HG02642 (cell line): ENCODE data around the gene IMP3.
"Not testable (repeated sequence)": the region's sequence is repeated elsewhere in the genome, so short reads cannot be mapped to it uniquely, and the experiment has no call there.

ENCODE experiments used
- ATAC-seq: cut with Tn5 transposase; IDR thresholded peaks from one replicate; pipeline ENCODE4 v1.9.1; 2021; ENCODE audit warnings: mild to moderate bottlenecking; ENCODE audit not compliant: unreplicated experiment, poor library complexity

Gene IMP3

DNA sequence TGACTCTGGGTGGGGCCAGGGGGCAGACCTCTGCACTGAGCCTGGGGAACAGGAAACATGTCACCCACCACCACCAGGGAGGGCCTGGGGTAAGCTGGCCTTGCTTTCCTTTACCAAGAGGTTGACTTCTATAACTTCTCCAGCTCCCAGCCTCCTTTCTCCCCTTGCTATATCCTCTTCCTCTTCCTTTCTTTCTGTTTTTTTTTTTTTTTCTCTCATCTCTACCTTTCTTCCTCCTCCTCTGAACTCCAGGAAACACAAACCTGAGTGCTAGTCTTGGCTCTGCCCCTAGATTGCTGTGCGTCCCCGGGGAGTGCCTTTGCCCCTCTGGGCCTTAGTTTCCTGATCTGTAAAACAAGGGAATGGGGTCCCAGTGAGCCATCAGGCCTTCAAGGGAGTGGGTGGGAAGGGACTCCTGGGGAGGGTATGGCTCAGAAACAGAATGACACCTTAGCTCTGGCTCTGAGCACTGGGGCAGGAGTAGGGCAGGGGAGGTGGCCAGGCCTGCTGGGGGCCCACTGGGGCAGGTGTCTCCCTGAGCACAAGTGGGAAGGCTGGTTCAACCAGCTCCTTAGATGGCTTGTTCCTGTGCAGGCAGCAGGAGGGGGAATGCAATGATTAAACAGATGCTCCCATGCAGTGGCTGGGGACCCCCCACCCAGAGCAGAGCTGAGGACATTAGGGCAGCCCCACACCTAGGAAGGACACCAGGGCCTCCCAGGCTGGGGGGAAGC, 12.0 kb upstream of the IMP3 start:
- no peak for ATAC-seq

DNA sequence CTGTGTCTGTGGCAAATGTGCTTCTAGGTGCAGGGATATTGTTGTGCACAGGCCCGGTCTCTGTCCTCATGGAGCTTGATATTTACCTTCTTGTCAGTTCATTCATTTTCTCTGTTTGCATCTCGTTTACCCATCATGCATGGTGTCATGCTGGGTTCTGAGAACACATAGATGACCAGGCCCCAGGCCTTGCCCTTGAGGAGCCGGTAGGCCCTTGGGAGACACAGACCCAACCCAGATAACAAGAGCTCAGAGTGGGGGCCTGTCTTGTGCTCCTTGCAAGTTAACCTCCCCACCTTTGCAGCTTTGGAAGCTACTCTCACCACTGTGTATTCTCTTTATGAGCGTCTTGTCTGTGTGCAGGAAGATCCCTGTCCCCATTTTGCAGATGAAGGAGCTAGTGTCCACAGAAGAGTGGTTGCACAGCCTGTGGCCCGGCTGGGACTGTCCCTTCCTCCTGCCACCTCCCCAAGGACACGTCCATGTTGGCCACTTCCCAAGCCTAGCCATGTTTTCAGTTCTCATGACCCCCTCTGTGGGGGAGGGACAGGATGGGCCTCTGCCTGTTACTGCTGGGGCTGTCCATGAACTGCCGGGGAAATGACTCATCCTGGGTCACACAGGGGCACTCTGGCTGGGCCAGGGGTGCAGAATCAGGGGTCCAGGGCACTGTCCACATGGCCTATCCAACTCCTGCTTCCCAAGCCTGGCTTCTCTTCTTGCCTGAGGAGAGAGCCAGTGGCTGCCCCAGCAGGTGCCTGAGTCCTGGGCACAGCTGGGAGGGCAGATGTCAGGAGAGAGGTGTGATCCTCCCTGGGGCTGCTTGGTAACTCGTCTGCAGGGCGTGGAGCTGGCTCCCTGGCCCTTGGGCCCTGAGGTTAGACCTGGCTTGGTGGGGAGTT, 11.1 kb upstream of the IMP3 start:
- ATAC-seq: no peak

DNA sequence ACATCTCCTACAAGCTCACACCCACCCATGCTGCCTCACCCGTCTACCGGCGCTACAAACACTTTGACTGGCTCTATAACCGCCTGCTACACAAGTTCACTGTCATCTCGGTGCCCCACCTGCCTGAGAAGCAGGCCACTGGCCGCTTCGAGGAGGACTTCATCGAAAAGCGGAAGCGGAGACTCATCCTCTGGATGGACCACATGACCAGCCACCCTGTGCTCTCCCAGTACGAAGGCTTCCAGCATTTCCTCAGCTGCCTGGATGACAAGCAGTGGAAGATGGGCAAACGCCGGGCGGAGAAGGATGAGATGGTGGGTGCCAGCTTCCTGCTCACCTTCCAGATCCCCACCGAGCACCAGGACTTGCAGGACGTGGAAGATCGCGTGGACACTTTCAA, 9.8 kb upstream of the IMP3 start:
- no peak for ATAC-seq

DNA sequence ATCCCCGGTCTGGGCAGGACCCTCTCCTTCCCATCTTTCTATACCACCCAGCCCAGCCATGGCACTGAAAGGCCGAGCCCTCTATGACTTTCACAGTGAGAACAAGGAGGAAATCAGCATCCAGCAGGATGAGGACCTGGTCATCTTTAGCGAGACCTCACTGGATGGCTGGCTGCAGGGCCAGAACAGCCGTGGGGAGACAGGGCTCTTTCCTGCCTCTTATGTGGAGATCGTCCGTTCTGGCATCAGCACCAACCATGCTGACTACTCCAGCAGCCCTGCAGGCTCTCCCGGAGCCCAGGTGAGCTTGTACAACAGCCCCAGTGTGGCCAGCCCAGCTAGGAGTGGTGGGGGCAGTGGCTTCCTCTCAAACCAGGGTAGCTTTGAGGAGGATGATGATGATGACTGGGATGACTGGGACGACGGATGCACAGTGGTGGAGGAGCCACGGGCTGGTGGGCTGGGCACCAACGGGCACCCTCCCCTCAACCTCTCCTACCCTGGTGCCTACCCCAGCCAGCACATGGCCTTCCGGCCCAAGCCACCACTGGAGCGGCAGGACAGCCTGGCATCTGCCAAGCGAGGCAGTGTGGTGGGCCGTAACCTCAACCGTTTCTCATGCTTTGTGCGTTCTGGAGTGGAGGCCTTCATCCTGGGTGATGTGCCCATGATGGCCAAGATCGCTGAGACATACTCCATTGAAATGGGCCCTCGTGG, 9.2 kb upstream of the IMP3 start:
- ATAC-seq: no peak

DNA sequence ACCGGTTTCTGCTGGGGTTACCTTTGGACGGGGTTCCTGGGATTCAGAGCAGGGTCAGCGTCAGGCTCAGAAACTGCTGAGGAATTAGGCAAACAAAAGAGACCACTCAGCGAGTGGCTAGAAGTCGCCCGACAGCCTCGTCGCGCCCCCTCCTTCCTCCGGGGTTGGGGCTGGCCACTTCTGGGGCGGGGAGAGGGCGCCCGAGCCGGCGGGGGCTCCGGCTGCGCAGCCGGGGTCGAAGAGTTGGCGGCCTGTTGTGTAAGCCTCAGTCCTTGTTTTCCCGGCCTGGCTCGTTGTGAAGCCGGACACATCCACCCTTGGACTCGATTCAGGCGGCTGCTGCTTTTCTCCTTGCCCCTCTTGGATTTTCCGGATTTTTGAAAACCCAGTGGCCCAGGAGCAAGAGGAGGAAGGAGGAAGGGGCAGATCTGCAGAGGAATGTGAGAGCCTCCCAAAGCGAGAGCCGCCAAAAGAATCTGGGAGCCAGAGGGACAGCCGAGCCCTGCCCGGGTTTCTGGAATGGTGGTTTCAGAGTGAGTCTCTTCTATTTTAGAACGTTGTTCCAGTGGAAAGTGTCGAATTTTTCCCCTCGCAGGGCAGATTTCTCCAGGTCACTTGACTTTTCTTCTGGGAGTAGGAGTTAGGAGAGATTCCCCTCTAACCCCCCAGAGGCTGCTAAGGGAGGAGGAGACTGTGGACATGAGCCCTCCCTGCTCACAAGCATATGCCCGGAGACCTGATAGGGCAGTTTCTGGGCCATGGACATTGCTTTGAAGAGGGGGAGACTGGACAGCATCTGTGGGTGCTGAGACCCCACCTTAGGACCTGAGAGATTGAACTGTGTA, 8.4 kb upstream of the IMP3 start:
- ATAC-seq: no peak

DNA sequence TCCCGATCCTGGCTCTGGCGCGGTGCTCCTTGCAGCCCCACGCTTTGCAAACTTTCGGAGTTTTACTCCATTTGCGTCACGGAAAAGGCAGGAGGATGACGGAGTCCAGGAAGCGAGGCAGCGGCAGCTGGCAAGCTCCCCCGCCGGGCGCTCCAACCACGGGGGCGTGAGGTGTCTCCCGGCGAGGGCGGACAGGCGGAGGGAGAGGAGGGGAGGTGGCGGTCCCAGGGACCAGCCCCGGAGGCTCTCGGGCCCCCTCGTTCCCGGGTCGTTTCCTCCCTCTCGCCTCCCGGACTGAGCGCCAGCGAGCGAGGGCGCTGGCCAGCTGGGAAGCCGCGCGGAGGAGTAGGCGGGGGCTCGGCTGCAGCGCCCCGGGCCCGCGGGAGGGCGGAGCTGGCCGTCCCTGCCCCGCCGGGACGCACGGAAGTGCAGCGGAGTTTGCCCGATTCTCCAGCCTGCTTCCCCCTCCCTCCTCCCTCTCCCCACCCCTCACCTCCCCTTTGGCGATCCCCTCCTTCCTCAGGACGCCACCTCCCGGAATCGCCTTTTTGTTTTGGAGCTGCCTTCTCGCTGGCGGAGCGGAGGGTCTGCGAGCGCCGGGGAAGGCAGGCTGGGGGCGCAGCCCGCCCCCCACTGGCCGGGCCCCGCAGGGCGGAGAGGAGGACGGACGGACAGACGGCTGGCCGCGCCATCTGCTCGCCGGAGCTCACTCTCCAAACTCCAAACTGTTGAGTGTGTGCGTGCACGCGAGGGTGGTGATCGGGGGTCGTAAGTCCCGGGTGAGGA, 7.5 kb upstream of the IMP3 start, which contains the start of gene SNX33:
Gene SNX33 (plus strand): TSS at position 543 of the 786 bp plus-strand sequence. CDS start 1,191 bp downstream, outside the sequence.
- ATAC-seq: peak; percentile 43

DNA sequence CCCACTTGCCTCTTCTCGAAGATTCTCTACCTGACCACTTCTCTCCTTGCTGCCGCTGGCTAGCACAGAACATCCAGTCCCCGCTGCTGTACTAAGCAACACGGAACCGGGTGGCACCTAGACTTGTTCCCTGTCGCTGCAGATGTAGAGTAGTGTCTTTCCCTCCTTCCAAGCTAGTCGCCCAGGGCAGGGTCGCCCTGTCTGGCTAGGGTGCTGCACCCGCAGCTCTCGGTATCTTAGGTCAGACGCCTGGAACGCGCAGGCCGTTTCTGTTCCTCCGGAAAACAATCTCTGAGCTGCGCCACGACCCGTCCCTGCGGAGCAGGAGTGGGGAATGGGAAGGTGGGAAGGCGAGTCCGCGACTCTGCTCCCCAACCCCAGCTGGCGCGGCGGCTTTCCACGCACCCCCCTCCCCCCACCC, 6.9 kb upstream of the IMP3 start:
- ATAC-seq: no peak

DNA sequence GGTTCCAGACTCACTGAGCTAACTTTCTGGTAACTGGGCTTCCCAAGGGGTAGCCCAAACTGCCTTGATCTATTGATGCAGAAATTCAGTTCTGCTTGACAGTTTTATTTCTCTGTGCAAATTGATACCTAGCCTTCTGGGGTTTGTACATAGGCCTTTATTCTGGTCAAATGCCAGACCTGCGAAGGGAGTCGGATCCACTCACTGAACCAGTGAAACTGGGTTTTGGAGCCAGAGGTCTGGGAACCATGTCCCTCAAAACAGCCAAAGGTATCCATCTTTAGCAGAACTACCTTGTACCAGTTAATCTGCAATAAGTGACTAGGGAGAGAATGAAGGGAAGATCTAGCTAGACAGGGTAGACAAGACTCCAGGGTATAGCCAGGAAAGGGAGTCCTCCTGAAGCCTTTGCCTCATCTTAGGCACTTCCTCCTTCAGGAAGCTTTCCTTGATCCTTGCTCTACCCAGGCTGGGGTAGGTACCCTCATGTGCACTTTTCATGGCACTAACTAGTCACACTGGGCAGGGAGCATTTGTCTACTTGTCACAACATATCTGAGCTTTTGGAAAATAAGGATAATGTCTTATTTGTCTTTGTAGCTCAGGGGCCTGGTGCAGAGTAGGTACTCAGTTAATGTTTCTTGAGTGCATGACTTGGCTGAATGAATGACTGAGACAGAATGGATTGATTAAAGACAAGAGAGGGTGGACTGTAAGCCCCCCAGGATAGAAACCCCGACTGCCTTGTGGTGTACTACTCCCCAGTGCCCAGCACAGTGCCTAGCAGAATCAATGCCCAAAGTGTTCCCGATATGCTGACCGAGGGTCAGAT, 6.3 kb upstream of the IMP3 start:
- ATAC-seq: no peak

DNA sequence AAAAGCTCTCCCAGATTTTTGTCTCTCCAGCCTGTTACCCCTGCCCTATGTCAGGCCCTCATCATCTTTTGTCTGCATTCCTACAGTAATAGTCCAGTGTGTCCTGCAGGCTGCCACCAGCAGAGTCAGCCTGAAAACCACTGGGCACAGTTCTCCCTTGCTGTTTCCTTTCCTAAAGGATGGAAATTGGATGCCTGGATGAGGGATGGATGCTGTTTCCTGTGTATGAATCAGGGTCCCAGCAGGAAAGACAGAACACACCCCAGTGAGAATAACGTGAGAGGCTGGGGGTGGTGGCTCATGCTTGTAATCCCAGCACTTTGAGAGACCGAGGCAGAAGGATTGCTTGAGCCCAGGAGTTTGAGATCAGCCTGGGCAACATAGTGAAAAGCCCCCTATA, 4.4 kb upstream of the IMP3 start:
- ATAC-seq: no peak

DNA sequence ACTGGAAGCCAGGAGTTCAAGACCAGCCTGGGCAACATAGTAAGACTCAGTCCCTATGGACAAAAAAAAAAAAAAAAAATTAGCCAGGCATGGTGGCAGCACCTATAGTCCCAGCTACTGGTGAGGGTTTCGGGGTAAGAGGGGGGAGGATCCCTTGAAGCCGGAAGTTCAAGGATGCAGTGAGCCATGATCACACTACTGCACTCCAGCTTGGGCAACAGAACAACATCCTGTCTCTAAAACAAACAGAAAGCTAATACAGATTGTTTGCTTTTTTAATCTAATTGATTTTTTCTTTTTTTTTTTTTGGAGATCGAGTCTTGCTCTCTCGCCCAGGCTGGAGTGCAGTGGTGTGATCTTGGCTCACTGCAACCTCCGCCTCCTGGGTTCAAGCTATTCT, 1.6 kb upstream of the IMP3 start:
- no peak for ATAC-seq

DNA sequence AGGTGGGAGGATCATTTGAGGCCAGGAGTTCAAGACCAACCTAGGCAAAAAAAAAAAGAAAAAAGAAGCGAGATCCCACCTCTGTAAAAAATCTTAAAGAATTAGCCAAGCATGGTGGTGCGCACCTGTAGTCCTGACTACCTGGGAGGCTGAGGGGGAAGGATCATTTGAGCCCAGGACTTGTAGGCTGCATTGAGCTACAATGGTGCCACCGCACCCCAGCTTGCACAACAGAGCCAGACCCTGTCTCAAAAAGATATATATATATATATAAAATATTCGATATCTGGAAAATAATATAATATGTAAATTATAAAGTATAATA, 1.1 kb upstream of the IMP3 start:
- no peak for ATAC-seq

DNA sequence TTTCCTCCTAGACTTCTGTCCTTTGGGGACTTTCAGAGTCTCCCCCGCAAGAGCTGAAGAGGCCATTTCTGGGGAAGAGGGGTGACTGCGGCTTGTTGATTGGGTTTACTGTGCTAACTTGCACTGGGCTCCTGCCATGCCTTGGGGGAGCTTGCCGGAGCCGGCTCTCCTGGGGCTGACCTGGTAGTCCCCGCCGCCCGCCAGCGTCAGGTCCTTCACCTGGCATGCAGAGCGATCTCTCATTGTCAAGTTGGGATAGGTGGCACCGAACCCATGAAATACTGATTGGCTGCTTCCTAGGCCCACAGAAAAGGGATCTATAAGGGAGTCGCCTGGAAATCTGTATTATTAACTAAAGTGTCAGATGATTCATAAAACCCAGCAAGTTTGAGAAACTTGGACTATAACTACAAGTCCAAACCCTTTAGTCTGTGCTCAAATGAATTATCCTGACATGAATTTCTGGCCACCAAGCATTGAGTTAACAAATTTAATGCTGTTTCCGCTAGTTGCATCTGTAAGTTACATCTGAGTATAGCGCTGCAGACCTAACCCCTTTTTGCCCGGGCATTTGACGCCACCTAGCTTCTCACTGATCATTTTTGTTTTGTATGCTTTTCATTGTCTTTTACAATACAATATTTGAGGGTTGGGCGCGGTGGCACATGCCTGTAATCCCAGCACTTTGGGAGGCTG, 607 bp upstream of the IMP3 start:
- peak; percentile 34 for ATAC-seq

DNA sequence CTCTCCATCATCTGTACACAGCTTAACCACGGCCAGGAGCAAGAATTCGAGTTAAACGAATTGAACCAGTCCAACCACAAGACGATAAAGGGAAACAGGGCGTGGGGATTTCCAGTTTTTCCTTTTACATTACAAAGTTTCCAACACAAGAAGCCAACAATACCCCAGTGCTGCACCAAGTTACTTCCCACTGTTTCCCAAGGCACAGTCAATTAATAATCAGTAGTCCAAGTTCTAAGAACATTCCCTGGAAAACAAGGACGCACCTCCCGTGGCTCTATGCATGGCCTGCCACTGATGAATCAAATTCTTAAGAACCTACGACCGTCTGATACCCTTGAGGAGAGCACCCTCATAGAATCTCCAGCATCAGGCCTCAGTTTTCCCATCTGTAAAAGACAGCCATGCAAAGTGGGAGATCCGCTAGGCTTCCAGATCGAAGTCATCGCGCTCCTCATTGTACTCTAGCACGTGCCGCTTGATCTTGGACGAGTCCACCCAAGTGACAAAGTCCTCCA, 774 bp downstream of the IMP3 start:
- no peak for ATAC-seq

DNA sequence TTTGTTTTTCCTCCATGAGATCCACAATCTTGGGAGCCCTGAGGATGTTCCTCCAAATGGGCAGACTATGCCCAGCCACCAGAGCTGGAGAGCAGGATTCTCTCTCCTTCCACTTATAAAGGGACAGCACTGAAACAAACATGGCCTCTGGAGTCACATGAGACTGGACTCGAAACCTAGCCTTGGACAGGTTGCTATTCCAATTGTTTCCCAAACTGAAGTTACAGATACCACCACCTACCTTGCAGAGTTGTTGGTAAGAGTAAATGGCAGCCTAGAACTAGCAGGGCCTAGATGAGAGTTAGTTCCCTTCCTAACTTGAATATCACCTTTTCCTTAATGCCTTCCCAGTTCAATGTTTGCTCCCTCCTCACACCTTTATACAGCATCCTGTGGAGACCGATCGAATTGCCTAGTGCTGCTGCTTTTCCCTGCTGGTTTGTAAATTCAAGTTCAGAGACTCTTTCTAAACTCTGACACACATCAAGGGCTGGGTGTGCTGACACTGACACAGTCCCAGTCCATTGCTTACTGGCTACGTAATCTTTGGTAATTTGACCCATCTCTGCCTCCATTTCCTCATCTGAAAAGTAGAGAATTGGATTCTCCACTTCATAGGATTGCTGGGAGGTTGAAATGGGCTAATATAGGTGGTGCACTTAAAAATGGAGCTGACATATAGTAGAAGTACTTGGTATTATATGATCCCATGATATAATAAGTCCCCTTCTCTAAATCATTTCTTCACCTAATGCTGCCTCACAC, 2.6 kb downstream of the IMP3 start:
- no peak for ATAC-seq

DNA sequence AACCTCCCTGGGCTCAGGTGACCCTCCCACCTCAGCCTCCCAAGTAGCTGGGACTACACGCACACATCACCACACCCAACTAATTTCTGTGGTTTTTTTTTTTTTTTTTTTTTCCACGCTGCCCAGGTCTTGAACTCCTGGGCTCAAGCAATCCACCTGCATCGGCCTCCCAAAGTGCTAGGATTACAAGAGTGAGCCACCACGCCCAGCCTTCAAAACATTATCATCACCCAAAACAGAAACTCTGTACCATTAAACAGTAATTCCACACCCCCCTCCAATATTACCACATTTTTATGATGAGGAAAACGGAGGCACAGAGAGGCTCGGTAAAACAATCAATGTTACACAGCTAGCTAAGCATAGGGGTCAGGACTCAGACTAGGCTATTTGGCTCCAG, 4.0 kb downstream of the IMP3 start:
- no peak for ATAC-seq

DNA sequence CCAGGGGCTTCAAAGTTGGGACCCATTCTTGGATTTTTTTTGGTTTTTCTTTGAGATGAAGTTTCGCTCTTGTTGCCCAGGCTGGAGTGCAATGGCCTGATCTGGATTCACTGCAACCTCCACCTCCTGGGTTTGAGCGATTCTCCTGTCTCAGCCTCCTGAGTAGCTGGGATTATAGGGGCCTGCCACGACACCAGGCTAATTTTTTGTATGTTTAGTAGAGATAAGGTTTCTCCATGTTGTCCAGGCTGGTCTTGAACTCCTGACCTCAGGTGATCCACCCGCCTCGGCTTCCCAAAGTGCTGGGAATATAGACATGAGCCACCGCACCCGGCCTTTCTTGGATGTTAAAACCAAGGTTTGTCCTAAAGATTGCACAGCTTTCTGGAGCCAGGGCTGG, 6.1 kb downstream of the IMP3 start:
- not testable (repeated sequence) for ATAC-seq

DNA sequence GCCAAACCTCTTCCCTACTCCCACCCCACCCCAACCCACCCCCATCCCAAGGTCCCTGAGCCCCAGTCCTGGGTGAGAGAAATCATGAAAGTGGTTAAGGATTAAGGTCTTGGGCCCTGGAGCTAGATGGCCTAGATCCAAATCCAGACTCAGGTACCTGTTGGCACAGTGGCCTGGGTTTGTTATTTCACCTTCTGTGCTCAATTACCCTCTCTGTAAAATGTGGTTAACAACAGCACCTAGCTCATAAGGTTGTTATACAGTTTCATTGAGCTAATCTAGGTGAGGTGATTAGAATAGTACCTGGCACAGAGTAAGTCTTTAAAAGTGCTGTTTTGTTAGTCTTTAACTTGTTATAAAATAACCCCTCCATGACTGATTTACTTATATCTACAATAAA, 8.1 kb downstream of the IMP3 start:
- no peak for ATAC-seq
